ENCODE measurements around the gene HEATR5B. TPM values are rescaled to one million over a fixed set of nuclear protein-coding genes. Genes with fewer than 3 reads are reported as not detected.

Gene HEATR5B
- total RNA-seq, 1 donor from 2014 or later: 15.7 TPM

DNA sequence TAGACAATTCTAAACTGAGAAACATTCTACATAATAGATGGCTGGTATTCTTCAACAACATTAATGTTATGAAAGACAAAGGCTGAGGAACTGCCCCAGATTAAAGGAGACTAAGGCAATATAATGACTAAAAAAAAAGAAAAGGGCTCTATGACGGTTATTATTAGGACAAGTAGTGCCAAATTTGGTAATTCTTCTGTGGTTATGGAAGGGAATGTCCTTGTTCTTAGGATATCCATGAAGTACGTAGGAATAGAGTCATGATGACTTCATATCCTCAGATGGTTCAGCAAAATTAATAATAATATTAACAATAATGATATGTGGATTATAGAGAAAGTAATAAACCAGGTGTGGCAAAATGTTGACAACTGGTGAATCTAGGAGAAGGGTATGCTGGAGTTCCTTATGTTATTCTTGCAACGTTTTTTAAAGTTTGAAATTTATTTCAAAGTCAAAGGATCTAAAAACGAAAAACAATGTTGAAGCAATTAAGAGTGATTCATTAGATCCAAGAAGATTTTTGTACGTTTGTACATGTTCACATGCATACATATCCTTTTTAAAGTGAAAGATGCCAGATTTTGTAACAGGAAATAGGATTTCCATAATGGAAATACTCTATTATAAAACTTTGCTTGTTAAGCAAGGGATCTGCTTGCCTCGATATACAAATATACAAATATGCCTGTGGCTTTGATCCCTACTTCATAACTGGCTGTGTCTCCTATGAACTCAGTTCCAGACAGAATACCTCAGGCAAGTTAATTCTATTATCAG lies 90.1 kb downstream of the HEATR5B start:
- TF ChIP-seq EZH2 (IDR thresholded peaks at IDR 0.05; ENCODE audit: insufficient read depth, low read length): no peak
- TF ChIP-seq, protein P1, sequence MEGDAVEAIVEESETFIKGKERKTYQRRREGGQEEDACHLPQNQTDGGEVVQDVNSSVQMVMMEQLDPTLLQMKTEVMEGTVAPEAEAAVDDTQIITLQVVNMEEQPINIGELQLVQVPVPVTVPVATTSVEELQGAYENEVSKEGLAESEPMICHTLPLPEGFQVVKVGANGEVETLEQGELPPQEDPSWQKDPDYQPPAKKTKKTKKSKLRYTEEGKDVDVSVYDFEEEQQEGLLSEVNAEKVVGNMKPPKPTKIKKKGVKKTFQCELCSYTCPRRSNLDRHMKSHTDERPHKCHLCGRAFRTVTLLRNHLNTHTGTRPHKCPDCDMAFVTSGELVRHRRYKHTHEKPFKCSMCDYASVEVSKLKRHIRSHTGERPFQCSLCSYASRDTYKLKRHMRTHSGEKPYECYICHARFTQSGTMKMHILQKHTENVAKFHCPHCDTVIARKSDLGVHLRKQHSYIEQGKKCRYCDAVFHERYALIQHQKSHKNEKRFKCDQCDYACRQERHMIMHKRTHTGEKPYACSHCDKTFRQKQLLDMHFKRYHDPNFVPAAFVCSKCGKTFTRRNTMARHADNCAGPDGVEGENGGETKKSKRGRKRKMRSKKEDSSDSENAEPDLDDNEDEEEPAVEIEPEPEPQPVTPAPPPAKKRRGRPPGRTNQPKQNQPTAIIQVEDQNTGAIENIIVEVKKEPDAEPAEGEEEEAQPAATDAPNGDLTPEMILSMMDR (IDR thresholded peaks at IDR 0.05; ENCODE audit: insufficient read depth, low read depth, low read length): no peak
- Histone ChIP-seq H3K4me3 (ENCODE audit: insufficient read depth, low read depth, low read length) (no peak overlapping the region), H3K79me2 (ENCODE audit: insufficient read depth, low read length) (no peaks in the 10 kb centered on the region), H3K27me3 (ENCODE audit: insufficient read depth, low read length) (no peaks in the 10 kb centered on the region), H3K4me1 (ENCODE audit: insufficient read depth, low read length) (no peaks in the 10 kb centered on the region), H3K9me3 (ENCODE audit: insufficient read depth, low read depth, low read length) (no peaks in the 10 kb centered on the region), H4K20me1 (ENCODE audit: insufficient read depth, low read length) (no peaks in the 10 kb centered on the region), H2AFZ (ENCODE audit: low read depth, low read length) (no peak overlapping the region), H3K9ac (ENCODE audit: low read length) (no peak overlapping the region), H3K36me3 (ENCODE audit: insufficient read depth, low read length) (peaks cover 6% of the 10 kb centered on the region), H3K27ac (ENCODE audit: low read depth, low read length) (no peak overlapping the region), H3K4me2 (ENCODE audit: low read length) (no peak overlapping the region)
- Mint-ChIP-seq H3K9me3 (ENCODE audit: unreplicated experiment) (no peaks in the 10 kb centered on the region), H3K27ac (ENCODE audit: unreplicated experiment) (no peak overlapping the region), H3K4me3 (ENCODE audit: unreplicated experiment) (no peak overlapping the region), H3K27me3 (ENCODE audit: low read depth, unreplicated experiment) (no peaks in the 10 kb centered on the region), H3K36me3 (ENCODE audit: low read depth, unreplicated experiment) (peaks cover 5% of the 10 kb centered on the region), H3K4me1 (ENCODE audit: low read depth, unreplicated experiment) (no peaks in the 10 kb centered on the region)
- FAIRE-seq: no peak
- no peak for DNase-seq (ENCODE audit: low read depth)

DNA sequence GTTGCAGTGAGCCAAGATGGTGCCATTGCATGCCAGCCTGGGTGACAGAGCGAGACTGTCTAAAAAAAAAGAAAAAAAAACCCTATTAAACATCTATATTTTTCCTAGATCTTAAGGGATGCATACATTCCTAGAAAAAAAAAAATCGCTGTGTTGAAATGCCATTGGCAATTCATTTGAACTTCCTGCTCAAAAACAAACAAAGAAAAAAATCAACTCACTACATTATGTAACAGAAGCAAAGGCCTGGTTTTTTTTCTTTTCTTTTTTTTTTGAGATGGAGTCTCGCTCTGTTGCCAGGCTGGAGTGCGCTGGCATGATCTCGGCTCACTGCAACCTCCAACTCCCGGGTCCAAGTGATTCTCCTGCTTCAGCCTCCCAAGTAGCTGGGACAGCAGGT lies 96.2 kb downstream of the HEATR5B start:
- Histone ChIP-seq H3K9ac (ENCODE audit: low read length) (no peak overlapping the region), H3K79me2 (ENCODE audit: insufficient read depth, low read length) (no peaks in the 10 kb centered on the region), H3K27me3 (ENCODE audit: insufficient read depth, low read length) (no peaks in the 10 kb centered on the region), H3K36me3 (ENCODE audit: insufficient read depth, low read length) (peaks cover 10% of the 10 kb centered on the region), H3K4me2 (ENCODE audit: low read length) (no peak overlapping the region), H3K4me3 (ENCODE audit: insufficient read depth, low read depth, low read length) (no peak overlapping the region), H3K27ac (ENCODE audit: low read depth, low read length) (no peak overlapping the region), H4K20me1 (ENCODE audit: insufficient read depth, low read length) (no peaks in the 10 kb centered on the region), H3K4me1 (ENCODE audit: insufficient read depth, low read length) (no peaks in the 10 kb centered on the region), H2AFZ (ENCODE audit: low read depth, low read length) (no peak overlapping the region), H3K9me3 (ENCODE audit: insufficient read depth, low read depth, low read length) (no peaks in the 10 kb centered on the region)
- FAIRE-seq (no peak), DNase-seq (ENCODE audit: low read depth) (no peak)
- H3K27ac Mint-ChIP-seq (ENCODE audit: unreplicated experiment): no peak overlapping the region
- no peaks in the 10 kb centered on the region for H3K27me3 Mint-ChIP-seq (ENCODE audit: low read depth, unreplicated experiment)
- no peak for TF ChIP-seq EZH2 (IDR thresholded peaks at IDR 0.05; ENCODE audit: insufficient read depth, low read length)
- TF ChIP-seq, protein P1 (IDR thresholded peaks at IDR 0.05; ENCODE audit: insufficient read depth, low read depth, low read length): no peak
- H3K4me1 Mint-ChIP-seq (ENCODE audit: low read depth, unreplicated experiment): no peaks in the 10 kb centered on the region
- H3K36me3 Mint-ChIP-seq (ENCODE audit: low read depth, unreplicated experiment): no peaks in the 10 kb centered on the region
- no peaks in the 10 kb centered on the region for H3K9me3 Mint-ChIP-seq (ENCODE audit: unreplicated experiment)
- H3K4me3 Mint-ChIP-seq (ENCODE audit: unreplicated experiment): no peak overlapping the region

DNA sequence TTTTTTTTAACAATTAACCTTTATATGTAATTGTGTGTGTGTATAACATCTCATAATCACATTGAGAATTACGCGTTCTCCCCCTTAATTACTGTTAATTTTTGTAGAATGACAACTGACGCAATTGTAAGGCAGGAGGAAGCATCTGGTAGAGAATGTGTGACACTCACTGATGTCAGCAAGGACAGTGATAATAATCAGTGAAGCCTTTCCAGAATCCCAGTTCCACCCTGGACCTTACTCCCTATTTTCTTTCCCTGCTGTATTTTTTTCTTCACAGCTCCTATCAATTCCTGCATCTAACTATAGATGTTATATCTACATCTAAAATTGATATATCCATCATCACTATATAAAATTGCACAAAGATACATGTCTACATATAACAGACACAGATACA lies 101.7 kb downstream of the HEATR5B start:
- Histone ChIP-seq H3K4me3 (ENCODE audit: insufficient read depth, low read depth, low read length) (no peak overlapping the region), H3K36me3 (ENCODE audit: insufficient read depth, low read length) (peaks cover 9% of the 10 kb centered on the region), H3K9ac (ENCODE audit: low read length) (no peak overlapping the region), H3K4me2 (ENCODE audit: low read length) (no peak overlapping the region), H2AFZ (ENCODE audit: low read depth, low read length) (no peak overlapping the region), H3K27me3 (ENCODE audit: insufficient read depth, low read length) (no peaks in the 10 kb centered on the region), H3K27ac (ENCODE audit: low read depth, low read length) (no peak overlapping the region), H3K4me1 (ENCODE audit: insufficient read depth, low read length) (no peaks in the 10 kb centered on the region), H3K9me3 (ENCODE audit: insufficient read depth, low read depth, low read length) (no peaks in the 10 kb centered on the region), H3K79me2 (ENCODE audit: insufficient read depth, low read length) (no peaks in the 10 kb centered on the region), H4K20me1 (ENCODE audit: insufficient read depth, low read length) (no peaks in the 10 kb centered on the region)
- no peak overlapping the region for H3K27ac Mint-ChIP-seq (ENCODE audit: unreplicated experiment)
- peaks cover 3% of the 10 kb centered on the region for H3K36me3 Mint-ChIP-seq (ENCODE audit: low read depth, unreplicated experiment)
- FAIRE-seq: no peak
- H3K27me3 Mint-ChIP-seq (ENCODE audit: low read depth, unreplicated experiment): no peaks in the 10 kb centered on the region
- H3K9me3 Mint-ChIP-seq (ENCODE audit: unreplicated experiment): peaks cover 4% of the 10 kb centered on the region
- H3K4me1 Mint-ChIP-seq (ENCODE audit: low read depth, unreplicated experiment): no peaks in the 10 kb centered on the region
- no peak for TF ChIP-seq EZH2 (IDR thresholded peaks at IDR 0.05; ENCODE audit: insufficient read depth, low read length)
- no peak for DNase-seq (ENCODE audit: low read depth)
- no peak overlapping the region for H3K4me3 Mint-ChIP-seq (ENCODE audit: unreplicated experiment)

All from astrocyte (in vitro differentiated cells and primary cell).